RPMI8226 (cell line): ENCODE data around the gene FAM209A.
A peak's percentile ranks its signal among the peaks of the same experiment; 100 is the strongest.
"Not testable (repeated sequence)": the region's sequence is repeated elsewhere in the genome, so short reads cannot be mapped to it uniquely, and the experiment has no call there.

Experiments
- DNase-seq: peaks from one replicate; pipeline ENCODE4 v3.0.0-alpha.2; 2015

Gene FAM209A

GRCh38 chr20:56542489-56543030 is 18.0 kb downstream of the FAM209A start:
- no peak for DNase-seq

GRCh38 chr20:56551571-56551970 is 27.0 kb downstream of the FAM209A start:
- no peak for DNase-seq

- DNase-seq: peak; percentile 88
Observed at GRCh38 chr20:56552911-56553629, 28.5 kb downstream of the FAM209A start.

GRCh38 chr20:56554869-56555268 is 30.3 kb downstream of the FAM209A start:
- peak; percentile 94 for DNase-seq

- DNase-seq: no peak
Observed at GRCh38 chr20:56558968-56559367, 34.4 kb downstream of the FAM209A start.

GRCh38 chr20:56564526-56564925 is 40.0 kb downstream of the FAM209A start:
- not testable (repeated sequence) for DNase-seq

GRCh38 chr20:56565511-56565910 is 41.0 kb downstream of the FAM209A start:
- DNase-seq: no peak

- peak; percentile 87 for DNase-seq
Observed at GRCh38 chr20:56566621-56567020, 42.1 kb downstream of the FAM209A start.

- no peak for DNase-seq
Observed at GRCh38 chr20:56570832-56571231, 46.3 kb downstream of the FAM209A start.

- DNase-seq: no peak
Observed at GRCh38 chr20:56572172-56572571, 47.6 kb downstream of the FAM209A start.

GRCh38 chr20:56573986-56574385 is 49.4 kb downstream of the FAM209A start:
- DNase-seq: no peak

- DNase-seq: no peak
Observed at GRCh38 chr20:56574531-56575142, 50.1 kb downstream of the FAM209A start.

GRCh38 chr20:56575157-56575556 is 50.6 kb downstream of the FAM209A start:
- no peak for DNase-seq
